ELF-1 (cell line): ENCODE data around the gene KIF6.

Experiments used
- DNase-seq: peaks from one replicate; pipeline ENCODE4 v3.0.0-alpha.2; 2016; ENCODE audit warnings: low read depth, low spot score

The KIF6 gene

GRCh38 chr6:39387785-39388184, 337.4 kb downstream of the KIF6 start:
- DNase-seq: no peak

- no peak for DNase-seq
Observed at GRCh38 chr6:39386487-39386886, 338.7 kb downstream of the KIF6 start.

GRCh38 chr6:39381550-39382140, 343.6 kb downstream of the KIF6 start:
- no peak for DNase-seq

- DNase-seq: no peak
Observed at GRCh38 chr6:39380837-39381549, 344.2 kb downstream of the KIF6 start.

DNA sequence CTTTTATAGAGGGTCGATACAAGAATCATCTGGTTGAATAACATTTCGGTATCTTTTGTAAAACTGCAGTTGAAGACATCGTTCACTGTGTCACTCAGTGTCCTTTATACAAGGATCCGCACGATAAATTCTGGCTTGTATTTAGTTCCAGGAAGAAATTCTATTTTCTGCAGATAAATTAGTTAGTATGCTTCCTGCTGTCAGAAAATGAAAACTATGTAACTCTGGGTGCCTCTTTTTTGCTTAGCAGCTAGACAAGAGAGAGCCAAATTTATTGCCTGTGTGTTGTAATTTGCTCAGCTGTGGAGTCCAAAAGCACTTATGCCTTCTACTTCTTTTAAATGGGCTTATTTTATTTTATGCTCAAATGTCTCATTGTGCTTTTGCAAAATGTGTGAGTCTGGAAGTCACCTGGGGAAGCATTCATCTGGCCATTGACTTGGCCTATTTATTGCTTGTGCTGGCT, 346.2 kb downstream of the KIF6 start:
- no peak for DNase-seq

GRCh38 chr6:39378175-39378959, 346.8 kb downstream of the KIF6 start:
- DNase-seq: no peak

DNA sequence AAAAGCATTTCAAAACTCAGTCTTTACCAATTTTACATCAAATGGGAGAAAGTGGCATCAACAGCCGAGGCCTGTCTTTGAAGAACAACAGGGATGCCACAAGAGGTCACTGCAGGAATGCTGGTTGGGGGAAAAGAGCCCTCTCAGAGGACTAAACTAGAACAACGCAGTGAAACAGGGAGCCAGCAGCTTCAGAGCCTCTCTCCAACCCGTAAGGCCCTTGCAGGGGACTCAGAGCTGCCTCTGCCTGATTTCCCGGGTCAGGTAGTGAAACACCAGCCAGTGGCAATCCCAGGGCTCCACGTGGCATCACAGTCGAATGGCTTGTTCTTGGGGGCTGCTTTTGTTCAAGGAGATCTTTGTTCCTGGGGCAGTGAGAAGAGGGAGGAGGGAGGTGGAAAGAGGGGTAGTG, 347.7 kb downstream of the KIF6 start:
- peak; percentile 76 for DNase-seq

DNA sequence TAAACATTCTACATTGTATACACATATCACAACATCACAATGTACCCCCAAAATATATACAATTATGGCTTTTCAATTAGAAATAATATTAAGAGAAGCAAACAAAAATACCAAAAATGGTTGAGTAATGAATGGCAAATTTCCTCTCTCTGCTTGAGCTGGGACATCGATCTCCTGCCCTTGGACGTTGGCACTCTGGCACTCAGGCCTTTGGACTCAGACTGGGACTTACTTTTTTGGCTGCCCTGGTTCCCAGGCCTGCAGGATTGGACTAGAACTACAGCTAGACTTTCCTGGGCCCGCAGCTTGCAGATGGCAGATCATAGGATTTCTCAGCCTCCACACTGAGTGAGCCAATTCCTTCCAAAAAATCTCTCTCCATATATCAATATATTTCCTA, 349.8 kb downstream of the KIF6 start:
- DNase-seq: no peak

DNA sequence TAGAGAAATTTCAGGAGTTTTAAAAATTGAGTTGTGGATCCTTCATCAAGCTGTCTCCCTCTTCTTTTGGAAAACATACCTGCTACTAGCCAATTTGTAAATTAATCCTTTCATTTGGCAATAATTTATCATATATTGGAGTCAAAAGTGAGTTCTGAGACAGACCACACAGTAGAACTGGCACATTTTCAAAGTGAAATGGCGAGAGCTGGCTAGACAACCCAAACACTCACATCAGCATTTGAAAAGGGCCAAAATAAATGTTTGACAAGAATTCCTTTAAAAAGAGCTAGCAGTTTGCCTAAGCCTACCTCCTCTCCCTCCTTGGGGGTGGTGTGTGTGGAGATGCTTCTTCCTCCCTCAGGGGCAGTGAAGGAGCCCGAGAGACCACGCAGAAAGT, 354.8 kb downstream of the KIF6 start:
- DNase-seq: no peak

DNA sequence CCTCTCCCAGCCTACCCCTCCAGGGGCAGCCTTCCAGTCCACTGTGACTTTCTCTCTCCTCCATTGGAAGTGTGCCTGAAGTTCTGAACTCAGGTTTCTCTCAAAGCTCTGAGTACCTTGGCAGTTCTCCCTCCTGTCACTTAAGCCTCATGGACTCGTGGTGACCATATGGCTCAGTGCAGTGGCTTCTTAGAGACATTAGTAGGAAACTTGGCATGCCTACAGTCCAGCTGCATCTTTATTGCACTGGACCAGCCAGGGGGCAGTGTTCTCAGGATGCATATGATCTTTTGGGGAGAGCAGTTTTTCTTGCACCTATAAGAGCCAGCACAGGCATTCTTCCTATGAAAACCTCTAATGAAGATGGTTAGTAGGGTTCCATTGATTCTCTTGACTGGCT, 355.2 kb downstream of the KIF6 start:
- no peak for DNase-seq

- DNase-seq: no peak
Observed at GRCh38 chr6:39367700-39368099, 357.5 kb downstream of the KIF6 start.

GRCh38 chr6:39366931-39367618, 358.1 kb downstream of the KIF6 start:
- DNase-seq: no peak

DNA sequence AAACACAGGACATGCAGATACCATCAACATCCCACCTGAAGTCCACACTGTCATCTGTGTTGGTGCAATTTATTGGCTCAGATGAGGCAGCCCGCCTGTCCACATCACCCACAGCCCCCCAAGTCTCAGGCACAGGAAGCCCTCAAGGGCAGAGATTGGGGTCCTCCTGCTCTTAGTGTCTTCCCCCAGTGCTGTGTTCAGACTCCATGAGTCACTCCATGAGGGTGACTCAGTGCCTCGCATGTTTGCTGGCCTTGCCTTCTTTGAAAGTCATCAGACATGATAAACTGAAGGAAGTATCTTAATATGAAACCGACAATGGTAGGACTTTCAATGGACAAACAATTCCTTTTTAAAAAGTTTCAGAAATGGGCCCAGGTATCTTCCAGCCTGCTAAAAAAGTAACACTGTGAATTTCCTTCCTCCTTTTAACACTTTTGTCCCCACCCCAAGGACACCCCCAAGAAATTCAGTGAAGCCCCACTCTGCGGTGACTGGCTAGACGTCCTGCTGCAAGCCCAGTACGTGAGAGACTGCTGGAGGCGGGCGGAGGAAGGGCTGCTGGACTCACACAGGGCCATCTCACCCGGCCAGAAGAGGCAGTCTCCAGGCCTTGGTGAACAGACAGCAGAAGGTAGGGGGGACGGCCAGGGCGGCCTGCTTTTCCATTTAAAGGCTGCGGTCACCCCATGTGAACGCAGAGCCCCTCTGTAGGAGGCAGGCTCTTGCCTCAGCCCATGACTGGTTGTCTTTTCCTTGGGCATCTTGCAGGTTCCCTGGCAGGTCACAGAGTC, 359.7 kb downstream of the KIF6 start:
- DNase-seq: no peak

- no peak for DNase-seq
Observed at GRCh38 chr6:39363280-39363679, 361.9 kb downstream of the KIF6 start.

DNA sequence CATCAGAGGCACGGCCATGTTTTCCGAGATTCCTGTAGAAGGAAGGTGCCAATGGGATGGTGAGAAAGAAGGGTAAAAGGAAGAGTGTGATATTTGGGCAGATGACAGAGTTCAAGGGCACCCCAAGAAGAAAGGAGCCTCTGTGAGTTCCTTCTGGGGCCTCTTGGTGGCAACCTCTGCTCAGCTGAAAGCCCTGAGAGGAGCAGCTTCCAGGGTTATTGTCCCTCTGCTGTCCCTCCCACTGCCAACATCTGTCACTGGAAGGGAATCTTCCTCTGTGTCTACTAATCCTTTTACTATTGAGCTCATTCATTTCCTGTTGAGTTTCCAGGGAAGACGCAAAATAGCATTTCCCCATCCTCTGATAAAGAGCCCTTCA, 362.7 kb downstream of the KIF6 start:
- no peak for DNase-seq

- DNase-seq: peak; percentile 90
Observed at GRCh38 chr6:39361657-39362486, 363.3 kb downstream of the KIF6 start.

GRCh38 chr6:39360378-39360777, 364.8 kb downstream of the KIF6 start:
- no peak for DNase-seq

DNA sequence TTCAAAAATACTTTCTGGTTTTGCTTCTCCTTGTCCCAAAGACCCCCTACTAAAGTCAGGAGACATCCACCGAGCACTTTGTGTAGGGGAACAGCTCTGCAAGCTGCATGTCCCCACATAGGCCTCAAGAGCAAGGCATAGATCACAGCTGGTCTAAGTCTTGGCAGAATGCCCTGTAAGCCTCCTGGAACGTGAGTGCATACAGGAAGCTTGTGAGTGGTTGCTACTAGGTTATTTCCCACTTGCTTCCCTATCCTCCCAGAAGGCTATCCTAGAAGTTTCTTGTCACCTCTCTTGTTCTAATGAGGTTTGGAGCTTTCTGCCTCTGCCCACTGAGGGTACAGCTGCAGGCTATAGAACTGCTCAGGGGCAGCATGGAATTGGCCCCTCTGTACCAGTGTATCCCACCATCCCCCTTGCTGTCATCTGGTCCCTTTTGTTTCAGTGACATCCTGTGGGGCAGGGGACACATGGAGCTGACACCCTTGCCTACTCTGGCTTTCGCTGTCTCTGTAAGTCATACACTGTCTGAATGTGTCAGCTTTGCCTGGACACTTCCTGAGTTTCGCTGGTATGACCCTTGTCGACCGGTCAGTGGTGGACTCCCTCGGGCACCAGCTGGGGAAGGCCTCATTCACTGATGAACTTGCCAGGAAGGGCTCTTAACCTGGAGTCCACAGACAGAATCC, 367.1 kb downstream of the KIF6 start:
- DNase-seq: no peak

DNA sequence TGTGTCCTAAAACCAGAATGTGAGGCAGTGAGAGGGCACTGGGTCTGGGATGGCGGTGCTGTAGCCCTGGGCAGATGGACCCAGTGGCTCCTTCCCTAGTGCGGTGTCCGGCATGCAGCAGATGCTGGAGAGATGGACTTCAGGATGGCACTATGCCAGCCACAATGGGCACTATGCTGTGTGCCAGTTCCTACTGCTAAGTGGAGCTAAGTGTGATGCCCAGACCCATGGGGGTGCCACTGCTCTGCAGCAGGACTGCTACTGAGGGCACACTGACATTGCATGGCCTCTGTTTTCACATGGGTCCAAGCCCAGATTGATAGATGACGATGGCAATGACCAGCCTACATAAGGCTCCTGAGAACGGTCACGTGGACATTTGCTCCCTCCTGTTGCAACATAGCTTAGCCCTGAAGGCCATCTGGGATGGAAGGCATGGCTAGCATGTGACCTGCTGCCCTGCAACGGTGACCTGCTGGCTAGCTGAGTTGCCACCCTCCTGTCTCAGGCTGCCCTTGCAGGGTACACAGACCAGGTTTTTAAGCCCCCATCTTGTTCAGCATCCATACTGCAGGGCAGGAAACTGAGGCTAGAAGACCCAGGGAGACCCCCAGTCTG, 371.4 kb downstream of the KIF6 start:
- no peak for DNase-seq
